GM19238 (cell line): ENCODE measurements around the gene DHRS3.

ENCODE experiments used
- DNase-seq: peaks from one replicate; pipeline ENCODE4 v3.0.0; 2011; ENCODE audit warnings: low spot score; ENCODE audit not compliant: insufficient read length

The DHRS3 gene

DNA sequence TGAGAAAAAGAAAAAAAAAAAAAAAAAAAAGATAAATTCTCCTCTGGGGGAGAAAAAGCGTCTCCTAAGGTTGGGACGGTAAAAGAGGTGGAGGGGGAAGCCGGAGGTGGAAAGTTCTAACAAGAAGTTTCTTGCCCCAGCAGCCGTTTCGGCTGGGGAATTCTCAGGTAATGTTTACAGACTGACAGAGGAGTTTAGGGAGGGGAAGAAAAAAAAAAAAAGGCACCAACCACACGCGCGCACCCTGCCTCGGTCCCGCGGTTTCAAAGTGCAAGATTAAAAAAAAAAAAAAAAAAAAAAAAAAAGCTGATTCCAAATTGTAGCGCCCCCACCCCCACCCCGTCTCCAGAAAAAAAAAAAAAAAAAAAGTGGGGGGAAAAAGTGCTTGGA lies 504 bp downstream of the DHRS3 start:
- DNase-seq: no peak

DNA sequence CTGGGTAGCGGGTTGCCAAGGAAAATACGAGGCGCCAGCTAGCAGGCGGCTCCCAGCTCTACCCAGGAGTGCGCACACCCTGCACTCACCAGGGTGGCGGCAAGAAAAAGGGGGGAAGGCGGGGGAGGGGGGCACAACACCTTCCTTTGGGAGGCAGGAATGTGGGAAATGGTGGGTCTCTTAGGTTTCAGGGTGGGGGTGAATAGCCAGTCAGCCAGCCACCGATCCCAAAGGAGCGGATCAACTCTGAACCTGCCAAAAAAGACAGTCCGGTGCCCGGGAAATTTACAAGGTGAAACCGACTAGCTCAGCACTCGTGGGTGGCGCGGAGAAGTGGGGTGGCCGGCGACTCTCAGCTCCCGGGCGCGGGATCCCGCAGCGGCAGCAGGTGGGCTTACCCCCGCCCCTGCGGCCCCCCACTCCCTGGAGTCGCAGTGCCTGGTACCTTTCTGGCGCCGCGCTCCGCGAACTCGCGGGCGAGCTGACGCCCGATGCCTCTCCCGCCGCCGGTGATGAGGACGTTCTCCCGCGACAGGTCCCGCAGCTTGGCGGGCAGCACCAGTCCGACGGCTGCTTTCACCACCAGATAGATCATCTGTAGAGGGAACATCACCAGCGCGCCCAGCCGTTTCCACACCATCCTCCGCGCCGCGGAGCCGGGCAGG lies 1.2 kb downstream of the DHRS3 start:
- no peak for DNase-seq

DNA sequence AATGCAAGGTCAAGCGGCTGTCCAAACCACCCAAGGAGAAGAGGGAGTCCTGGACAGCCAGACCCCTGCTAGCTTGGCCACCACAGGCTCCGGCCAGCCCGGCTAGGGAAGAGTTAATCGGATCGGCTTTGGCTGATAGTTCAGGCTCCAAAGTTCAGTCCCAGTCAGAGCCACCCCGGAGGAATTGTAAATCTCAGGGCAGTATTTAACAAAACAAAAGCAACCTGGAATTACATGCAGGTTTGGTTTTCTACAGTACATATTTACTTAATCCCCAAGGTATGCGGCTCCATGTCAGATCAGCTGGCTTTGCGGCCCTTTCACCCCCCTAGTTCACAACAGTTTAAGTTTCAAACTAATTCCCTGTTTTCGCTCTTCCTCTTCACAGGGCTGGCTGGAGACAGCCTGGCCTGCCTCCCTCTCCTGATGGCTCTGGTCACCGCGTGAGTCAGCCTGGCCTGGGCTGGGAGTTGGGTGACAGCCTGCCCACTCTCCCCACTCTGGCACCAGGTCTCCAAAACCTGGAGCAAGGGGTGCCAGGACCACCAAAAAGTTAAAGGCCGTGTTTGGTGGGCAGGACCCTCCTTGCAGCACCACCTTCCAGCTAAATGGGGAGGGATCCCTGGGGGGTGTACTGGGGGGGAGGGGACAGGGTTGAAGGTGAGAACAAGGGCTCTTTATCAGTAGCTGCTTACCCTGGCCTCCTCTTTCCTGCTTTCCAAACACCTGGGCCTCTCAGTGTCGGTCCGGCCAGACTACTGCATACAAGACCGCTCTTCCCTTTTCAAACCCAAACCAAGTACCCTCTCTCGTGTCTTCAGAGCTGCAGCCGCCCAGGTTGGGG lies 1.9 kb downstream of the DHRS3 start:
- no peak for DNase-seq

DNA sequence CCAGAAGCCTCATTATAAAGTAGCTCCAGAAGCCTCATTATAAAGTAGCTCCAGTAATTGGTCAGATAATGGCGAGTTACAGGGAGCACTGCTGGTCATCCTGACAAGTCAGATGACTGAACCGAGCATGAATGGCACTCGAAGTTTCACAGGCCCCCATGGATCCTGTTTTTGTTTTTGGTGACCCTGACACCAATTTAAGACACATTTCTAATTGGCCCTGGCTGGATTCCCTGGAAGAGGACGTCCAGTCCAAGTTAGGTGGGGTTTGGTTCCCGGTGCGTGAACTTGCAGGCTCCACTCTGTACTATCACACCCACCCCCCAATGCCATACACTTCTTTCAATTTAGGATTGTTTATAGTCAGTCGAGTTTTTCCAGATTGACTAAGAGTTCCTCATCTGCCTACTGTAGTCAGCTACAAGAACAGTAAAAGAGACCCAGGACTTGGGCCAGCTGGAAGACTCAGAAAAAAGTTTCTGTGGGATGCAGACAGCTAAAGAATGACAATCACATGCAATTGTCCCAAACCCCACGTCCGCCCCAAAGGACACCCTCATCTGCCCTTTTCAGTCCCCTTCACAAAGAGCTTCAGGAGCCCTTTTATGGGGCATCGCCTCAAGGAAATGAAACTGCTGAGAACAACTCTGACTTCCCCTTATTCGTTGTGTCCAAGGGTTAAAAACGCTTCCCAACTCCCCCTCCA lies 2.7 kb downstream of the DHRS3 start:
- DNase-seq: no peak

DNA sequence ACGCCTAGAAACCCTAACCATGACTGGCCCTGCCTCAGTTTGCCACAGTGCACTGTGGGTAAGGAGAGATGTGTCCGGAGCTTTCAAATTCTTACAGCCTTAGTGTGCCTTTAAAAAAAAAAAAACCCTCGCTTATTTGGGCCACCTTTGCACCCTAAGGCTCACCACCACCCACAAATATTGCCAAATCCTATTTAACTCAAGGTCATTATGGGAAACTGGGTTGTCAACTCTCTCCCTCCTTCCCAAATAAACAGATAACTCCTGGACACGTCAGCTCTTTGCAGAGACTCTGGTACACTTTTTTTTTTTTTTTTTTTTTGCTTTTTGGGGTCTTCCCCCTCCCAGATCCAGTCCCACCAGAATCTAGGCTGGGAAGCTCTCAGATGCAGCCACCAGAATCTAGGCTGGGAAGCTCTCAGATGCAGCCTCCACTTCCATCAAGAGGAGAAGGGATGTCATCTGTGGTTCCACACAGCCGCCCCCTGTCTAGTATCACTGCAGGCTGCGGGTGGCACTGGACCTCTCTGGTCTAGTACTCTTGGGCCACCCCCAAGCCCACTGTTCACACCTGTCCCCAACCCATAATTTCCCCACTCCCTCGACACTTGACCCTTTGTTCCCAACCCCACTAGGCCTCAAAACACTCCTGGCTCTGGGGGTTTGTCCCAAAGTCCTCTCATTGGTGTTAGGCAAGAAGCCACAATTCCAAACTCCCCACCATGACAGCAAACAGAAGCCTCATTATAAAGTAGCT lies 3.4 kb downstream of the DHRS3 start:
- DNase-seq: no peak

DNA sequence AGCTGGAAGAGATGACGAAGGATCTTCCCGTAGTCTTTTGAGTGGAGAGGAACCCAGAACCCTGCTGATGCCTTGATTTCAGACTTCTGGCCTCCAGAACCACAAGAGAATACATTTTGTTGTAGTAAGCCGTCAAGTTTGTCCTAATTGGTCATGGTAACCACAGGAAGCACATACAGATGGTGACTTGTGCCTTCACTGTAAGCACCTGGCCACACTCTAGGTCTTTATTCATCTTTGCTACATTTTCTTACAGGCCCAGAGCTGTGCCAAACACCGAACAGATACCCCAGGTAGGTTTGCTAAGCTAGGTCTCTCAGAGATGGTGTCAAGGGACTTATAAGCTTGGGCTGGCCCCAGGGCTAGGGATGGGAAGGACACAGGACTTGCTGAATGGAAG lies 4.8 kb downstream of the DHRS3 start:
- DNase-seq: no peak

DNA sequence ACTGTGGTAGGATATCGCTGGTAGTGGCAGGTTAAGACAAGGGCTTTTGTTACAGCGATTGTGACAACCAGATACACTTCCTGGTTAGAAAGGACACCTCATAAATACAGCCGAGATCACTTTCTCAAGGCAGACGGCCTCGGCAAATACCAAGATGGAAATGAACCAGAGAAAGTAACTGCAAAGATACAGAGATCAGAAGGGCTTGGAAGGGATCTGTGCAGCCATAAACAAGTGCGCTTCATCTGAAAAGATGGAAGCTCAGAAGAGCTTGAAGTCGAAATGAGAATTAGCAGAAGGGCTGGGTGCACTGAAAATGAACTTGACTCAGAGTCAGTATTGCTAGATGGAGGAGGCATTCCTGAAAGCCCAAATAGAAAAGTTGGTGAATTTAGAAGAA lies 7.1 kb downstream of the DHRS3 start:
- DNase-seq: no peak

DNA sequence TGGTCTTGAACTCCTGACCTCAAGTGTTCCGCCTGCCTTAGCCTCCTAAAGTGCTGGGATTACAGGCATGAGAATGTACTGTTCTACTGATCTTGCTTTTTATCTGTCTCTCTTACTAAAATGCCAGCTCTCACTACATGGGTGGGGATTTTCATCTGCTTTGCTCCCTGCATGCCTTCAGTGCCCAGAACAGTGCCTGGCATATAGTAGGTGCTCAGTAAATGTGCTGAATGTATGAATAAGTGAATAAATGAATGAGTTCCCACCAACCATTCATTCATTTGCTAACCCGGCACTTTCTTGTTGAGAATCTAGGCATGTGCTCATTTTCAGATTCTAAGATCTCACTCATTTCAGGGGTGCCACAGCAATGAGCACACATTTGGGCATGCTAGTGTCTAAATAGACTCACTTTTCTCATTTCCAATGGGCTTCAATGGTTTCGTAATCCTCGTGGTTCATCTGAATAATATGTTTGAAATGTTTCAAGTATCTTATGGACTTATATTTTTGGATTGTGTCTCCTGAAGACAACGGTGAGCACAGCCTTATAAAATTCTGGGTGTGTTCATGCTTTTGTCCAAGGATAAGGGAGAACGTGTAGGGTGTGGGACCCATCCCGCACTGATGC lies 7.6 kb downstream of the DHRS3 start:
- DNase-seq: no peak

DNA sequence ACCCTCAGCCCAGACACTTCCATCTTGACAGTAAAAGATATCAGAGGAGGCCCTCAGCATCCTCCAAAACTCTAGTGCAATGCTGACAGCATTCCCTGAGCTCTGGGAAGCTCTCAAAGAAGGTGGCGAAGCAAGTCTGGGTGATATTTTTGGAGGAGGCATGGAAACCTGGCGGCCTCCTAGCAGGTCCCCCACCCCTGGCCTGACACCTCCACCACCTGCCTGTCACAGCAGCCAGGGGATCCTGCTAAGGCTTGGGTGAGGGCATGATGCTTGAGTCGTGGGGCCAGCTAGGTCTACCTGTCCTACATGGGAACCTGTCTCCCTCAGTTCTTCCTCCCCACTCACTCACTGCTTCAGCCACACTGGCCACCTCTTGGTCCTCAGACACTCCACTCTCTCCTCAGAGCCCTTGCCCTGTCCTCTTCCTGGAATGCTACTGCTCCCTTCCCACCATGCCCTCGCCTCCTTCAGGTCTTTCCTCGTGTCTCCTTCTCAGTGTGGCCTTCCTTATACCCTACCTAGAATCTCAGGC lies 8.5 kb downstream of the DHRS3 start:
- DNase-seq: no peak

DNA sequence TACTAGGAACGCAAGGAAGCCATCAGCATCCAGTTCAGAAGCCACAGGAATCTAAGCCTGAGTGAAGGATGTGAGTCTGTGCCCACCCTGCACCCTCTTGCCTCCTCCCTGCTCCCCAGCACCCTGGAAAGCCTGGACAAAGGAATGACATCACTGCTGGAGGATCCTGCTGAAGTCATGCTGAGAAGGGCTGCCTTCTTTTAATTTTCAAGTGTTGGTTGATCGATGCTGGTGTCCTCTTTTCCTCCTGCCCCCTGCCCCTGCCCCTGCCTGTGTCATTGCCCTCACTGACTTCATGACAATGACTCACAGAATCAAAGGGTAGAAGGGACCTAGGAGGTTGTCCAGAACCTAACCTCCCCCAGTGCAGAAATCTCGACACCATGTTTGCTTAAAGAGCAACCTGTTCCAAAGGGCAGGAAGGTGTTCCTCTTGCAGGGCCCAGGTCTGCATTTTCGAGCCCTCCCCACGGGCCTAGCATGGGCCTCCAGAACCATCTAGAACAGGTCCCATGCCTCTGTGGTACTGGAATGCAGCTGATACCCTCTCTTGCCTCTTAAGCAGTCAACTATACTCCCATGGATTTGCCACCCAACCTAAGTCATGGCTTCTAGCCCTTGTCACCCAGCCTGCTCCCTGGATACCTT lies 9.6 kb downstream of the DHRS3 start:
- DNase-seq: no peak

DNA sequence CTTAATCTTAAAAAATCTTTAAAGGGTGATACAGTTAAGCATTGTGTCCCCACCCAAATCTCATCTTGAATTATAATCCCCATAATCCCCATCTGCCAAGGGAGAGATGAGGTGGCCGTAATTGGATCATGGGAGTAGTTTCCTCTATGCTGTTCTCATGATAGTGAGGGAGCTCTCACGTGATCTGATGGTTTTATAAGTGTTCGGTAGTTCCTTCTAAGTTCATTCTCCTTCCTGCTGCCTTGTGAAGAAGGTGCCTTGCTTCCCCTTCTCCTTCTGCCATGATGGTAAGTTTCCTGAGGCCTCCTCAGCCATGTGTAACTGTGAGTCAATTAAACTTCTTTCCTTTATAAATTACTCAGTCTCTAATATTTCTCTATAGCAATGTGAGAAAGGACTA lies 10.7 kb downstream of the DHRS3 start:
- DNase-seq: no peak

DNA sequence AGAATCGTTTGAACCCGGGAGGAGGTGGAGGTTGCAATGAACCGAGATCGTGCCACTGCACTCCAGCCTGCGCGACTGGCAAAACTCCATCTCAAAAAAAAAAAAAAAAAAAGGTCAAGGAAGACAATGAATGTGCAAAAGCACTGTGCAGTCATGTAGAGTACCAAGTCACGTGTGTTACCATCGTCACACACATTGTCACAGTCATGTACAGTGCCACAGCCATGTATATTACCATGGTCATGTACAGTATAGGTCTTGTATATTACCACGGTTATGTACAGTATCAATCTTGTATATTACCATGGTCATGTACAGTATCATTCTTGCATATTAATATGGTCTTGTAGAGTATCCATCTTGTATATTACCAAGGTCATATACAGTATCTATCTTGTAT lies 13.0 kb downstream of the DHRS3 start:
- no peak for DNase-seq

DNA sequence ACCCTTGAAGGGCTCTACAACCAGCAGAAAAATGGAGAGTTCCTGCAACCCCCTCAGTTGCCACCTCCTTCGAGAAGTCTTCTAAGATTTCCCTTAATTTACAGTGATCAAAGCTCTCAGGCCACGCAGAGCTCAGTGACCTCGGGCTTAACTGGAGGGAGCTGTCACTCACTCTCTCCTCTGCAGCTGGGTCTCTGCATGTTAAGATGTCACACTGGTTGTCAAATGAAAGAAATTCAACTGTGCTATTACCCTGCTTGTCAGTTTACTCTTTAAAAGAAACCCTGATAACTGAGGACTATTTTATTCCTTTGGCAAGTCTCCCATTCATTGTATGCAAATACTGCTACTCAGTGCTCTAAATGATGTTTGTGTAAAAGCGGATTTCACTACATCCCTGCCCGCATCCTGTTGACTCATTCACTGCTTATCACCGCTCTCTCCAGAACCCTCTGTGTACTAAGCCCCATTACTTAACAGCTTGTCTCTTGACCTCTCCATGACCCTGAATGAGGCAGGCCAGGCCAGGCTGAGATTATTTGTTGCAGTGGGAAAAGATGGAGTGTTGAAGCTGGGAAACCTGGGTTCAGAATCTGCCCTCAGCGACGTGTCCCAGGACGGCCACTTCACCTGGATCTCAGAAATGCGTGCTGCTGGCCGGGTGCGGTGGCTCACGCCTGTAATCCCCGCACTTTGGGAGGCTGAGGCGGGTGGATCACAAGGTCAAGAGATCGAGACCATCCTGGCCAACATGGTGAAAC lies 13.7 kb downstream of the DHRS3 start:
- no peak for DNase-seq

DNA sequence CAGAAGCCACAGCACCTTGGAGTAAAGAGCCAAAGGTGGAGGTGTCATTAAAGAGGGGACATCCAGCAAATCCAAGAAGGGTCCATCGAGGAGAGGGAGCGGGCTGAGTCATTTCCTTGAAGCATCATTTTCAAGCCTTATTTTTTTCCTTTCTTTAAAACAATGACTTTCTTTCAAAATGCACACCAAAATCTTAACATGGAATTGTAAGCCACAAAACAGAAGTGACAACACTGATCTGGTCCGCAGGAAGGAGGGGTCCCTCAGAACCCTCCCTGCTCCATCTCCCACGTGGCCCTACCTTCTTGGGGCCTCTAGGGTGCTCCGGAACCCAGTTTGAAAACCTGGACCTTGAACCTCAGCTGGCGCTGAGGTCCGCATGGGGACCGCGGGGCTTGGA lies 14.8 kb downstream of the DHRS3 start:
- no peak for DNase-seq

DNA sequence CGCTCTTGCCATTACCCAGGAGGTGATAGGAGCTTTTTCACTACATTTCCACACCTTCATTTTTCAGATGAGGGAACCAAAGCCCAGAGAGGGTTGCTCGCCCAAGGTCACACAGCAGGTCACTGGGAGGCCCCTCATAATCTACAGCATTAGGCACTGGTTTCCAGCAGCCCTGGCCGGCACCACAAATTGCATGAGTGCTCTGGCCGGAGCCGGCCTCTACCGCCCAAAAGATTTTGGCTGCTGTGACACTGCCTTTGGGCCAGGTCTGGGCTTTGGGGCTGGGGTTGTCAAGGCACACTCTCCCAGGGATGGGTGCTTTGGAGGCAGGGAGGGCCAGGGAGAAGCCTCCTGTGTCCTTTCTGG lies 15.4 kb downstream of the DHRS3 start:
- no peak for DNase-seq

DNA sequence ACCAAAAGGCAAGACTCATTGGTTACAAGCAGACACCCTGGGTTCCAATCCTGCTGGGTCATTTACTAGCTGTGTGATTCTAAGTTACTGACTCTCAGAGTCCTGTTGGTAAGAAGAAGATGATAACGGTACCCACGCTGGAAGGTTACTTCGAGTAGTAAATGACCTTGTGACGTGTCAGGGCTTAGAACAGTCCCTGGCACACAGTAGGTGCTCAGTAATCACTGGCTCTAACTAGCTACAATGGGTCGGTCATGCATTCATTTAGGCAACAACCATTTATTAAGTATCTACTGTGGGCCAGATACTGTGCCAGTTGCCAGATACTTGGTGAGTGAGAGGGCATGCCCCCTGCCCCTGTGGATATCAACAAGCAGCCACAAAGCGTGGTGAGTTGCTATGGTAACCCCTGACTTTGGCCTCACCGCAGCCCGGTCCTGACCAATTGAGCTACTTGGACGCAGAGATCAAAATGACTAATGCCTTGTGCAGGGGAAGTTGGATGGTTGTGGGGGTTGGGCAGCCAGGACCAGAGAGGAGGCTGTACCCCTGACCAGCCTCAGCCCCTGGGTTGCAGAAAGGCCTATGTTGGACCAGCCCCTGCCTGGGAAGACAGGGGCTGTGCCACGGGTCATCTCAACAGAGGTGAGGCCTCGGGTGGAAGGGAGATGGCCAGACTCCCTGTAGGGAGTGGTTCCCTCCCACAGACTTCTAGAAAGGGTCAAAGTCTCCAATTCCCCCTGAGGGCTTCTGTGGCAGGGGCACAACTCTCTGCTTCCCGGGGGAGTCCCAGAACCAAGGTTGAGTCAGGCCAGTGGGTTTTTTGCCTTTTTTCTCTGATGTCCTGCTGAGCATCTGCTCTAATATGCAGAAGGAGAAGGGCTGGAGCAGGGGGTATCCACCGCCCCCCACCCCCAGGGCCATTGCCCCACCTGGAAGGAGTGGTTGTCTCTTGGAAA lies 16.0 kb downstream of the DHRS3 start:
- no peak for DNase-seq

DNA sequence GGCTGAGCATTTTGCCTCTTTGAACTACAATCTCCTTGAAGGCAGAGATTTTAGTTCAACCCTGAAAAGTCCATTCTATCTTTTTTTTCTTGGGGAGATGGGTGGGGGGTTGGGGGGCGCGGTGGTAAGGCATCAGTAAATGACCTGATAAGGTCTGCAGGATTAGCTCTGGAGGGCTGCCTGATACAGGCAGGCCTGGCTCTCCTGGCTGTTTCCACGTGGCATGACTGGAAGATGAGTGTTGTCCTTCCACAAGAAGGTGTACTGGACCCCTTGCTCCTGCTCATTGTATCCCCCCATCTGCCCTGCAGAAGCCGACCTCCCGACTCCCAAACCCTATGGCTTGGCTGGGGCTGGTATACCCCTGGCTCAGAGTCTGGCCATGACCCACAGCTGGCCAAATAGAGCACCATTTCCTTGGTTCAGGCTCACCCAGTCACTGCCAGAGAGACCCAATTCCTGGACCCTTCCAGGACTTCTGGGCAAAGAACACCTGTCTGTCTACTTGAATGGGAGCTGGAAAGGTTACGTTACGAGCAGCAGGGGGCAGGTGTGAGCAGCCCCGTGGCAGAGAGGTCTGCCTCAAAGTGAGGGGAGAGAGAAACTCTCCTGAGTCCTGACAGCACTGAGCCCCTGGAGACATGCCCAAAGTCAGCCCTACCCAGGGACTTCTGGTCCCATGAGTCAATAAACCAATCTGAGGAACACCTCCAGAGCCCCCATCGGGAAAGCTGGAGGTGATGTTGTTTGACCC lies 17.0 kb downstream of the DHRS3 start:
- no peak for DNase-seq

DNA sequence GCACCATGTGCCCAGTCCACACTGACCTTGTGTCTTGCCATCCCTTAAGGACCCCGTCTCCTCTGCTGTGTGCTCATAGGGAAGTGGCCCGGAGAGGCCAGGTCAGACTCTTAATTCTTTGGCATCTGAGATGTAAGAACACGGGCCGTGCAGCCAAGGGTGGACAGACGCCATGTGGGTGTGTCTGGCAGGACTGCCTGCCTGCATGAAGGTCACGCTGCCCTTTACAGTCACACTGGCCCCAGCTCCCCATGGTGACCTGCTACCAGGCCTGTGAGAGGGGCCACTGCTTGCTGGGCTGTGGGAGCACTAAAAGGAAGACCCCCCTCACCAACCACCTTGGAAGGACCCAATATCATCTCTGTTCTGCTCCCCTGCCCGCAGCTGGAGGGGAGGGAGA lies 17.7 kb downstream of the DHRS3 start:
- no peak for DNase-seq
